ENCODE data around the gene POLN. TPM values are rescaled to one million over a fixed set of nuclear protein-coding genes. Genes with fewer than 3 reads are reported as not detected.
A peak's percentile ranks its signal among the peaks of the same experiment; 100 is the strongest.
"Not testable (repeated sequence)": the region's sequence is repeated elsewhere in the genome, so short reads cannot be mapped to it uniquely, and the experiment has no call there.

POLN gene
- total RNA-seq, 2 experiments from 2014 or later: 0.92 to 1.0 TPM

- H3K36me3 Mint-ChIP-seq: no peaks in the 10 kb centered on the region
- H3K4me1 Mint-ChIP-seq: peaks cover 5% of the 10 kb centered on the region
- peak overlapping the region; percentile 43 for H3K4me3 Mint-ChIP-seq
- H3K9me3 Mint-ChIP-seq: no peaks in the 10 kb centered on the region
- H3K27me3 Mint-ChIP-seq: peaks cover 30% of the 10 kb centered on the region
- no peak for DNase-seq
- no peak overlapping the region for H3K27ac Mint-ChIP-seq
Observed at GRCh38 chr4:2040391-2041238, 201.3 kb downstream of the POLN start.

GRCh38 chr4:2036866-2037265 is 205.1 kb downstream of the POLN start:
- H3K36me3 Mint-ChIP-seq: no peaks in the 10 kb centered on the region

GRCh38 chr4:2036327-2036726 is 205.6 kb downstream of the POLN start:
- no peaks in the 10 kb centered on the region for H3K9me3 Mint-ChIP-seq
- no peaks in the 10 kb centered on the region for H3K4me1 Mint-ChIP-seq
- H3K27me3 Mint-ChIP-seq: peaks cover 23% of the 10 kb centered on the region
- no peaks in the 10 kb centered on the region for H3K36me3 Mint-ChIP-seq
- H3K4me3 Mint-ChIP-seq: no peak overlapping the region
- H3K27ac Mint-ChIP-seq: no peak overlapping the region
- no peak for DNase-seq

More at GRCh38 chr4:2036866-2037265, 205.1 kb downstream of the POLN start:
- Mint-ChIP-seq H3K4me1 (peaks cover 3% of the 10 kb centered on the region), H3K27me3 (peaks cover 26% of the 10 kb centered on the region), H3K9me3 (no peaks in the 10 kb centered on the region), H3K4me3 (no peak overlapping the region), H3K27ac (no peak overlapping the region)
- no peak for DNase-seq

GRCh38 chr4:2031161-2031560 is 210.8 kb downstream of the POLN start:
- H3K36me3 Mint-ChIP-seq, H3K27ac Mint-ChIP-seq: not testable (repeated sequence)
- peaks cover 24% of the 10 kb centered on the region for H3K27me3 Mint-ChIP-seq

GRCh38 chr4:2027120-2027519 is 214.8 kb downstream of the POLN start:
- H3K4me1 Mint-ChIP-seq, DNase-seq, H3K27ac Mint-ChIP-seq, H3K36me3 Mint-ChIP-seq, H3K9me3 Mint-ChIP-seq, H3K4me3 Mint-ChIP-seq: not testable (repeated sequence)
- H3K27me3 Mint-ChIP-seq: peaks cover 37% of the 10 kb centered on the region

More at GRCh38 chr4:2031161-2031560, 210.8 kb downstream of the POLN start:
- not testable (repeated sequence) for H3K4me3 Mint-ChIP-seq, H3K9me3 Mint-ChIP-seq, DNase-seq, H3K4me1 Mint-ChIP-seq

- Mint-ChIP-seq H3K9me3 (peaks cover 2% of the 10 kb centered on the region), H3K27ac (no peak overlapping the region), H3K4me3 (no peak overlapping the region), H3K4me1 (no peaks in the 10 kb centered on the region), H3K27me3 (peaks cover 43% of the 10 kb centered on the region), H3K36me3 (peaks cover 2% of the 10 kb centered on the region)
- DNase-seq: no peak
Observed at GRCh38 chr4:2025817-2026216, 216.1 kb downstream of the POLN start.

- no peak overlapping the region for H3K27ac Mint-ChIP-seq
- no peaks in the 10 kb centered on the region for H3K4me1 Mint-ChIP-seq
- H3K27me3 Mint-ChIP-seq: peaks cover 49% of the 10 kb centered on the region
- H3K9me3 Mint-ChIP-seq: peaks cover 2% of the 10 kb centered on the region
- no peak overlapping the region for H3K4me3 Mint-ChIP-seq
- peaks cover 2% of the 10 kb centered on the region for H3K36me3 Mint-ChIP-seq
- DNase-seq: no peak
Observed at GRCh38 chr4:2024683-2025082, 217.2 kb downstream of the POLN start.

Other genes with a start within 250 kb of the POLN start
- gene NELFA, start 233.1 kb downstream of the POLN start, total RNA-seq: 10 to 100 TPM; 44.8 to 46.2 TPM
- under 1 TPM; 0.56 to 0.60 TPM for gene NAT8L, start 182.8 kb downstream of the POLN start, total RNA-seq
- gene HAUS3, start within 50 bp of the POLN start, total RNA-seq: 10 to 100 TPM; 23.6 to 23.7 TPM
- 1 to 10 TPM in 1 of 2 experiments, under 1 TPM in 1; 0.78 to 1.2 TPM for gene MXD4, start 20.0 kb upstream of the POLN start, total RNA-seq
- 1 to 10 TPM; 3.8 to 4.6 TPM for gene ZFYVE28, start 176.5 kb upstream of the POLN start, total RNA-seq
- gene CFAP99, start 176.8 kb upstream of the POLN start, total RNA-seq: not detected
- 10 to 100 TPM; 93.3 to 94.5 TPM for gene RNF4, start 227.0 kb upstream of the POLN start, total RNA-seq